NCI-H2107 (cell line): Measurements from ENCODE around the gene MDFIC2.
"Not testable (repeated sequence)": the region's sequence is repeated elsewhere in the genome, so short reads cannot be mapped to it uniquely, and the experiment has no call there.

Experiments used
- DNase-seq: peaks from one replicate; lab custom pipeline; 2025; lab: John Stamatoyannopoulos, UW

MDFIC2 gene

GRCh38 chr3:70312336-70312735 lies at the start of gene MDFIC2:
Gene MDFIC2 (minus strand): TSS chr3:70312638. CDS start chr3:70311973, 665 bp downstream.
- no peak for DNase-seq

GRCh38 chr3:70360979-70361760 lies 48.7 kb upstream of the MDFIC2 start:
- DNase-seq, result no peak

- DNase-seq, result no peak
These were observed 47.3 kb upstream of the MDFIC2 start for GRCh38 chr3:70359711-70360110.

GRCh38 chr3:70358978-70359580 lies 46.6 kb upstream of the MDFIC2 start:
- DNase-seq, result no peak

- no peak for DNase-seq
These were observed 39.8 kb upstream of the MDFIC2 start for GRCh38 chr3:70352215-70352614.

- DNase-seq, result no peak
These were observed 29.7 kb upstream of the MDFIC2 start for GRCh38 chr3:70342149-70342548.

GRCh38 chr3:70336885-70337284 lies 24.4 kb upstream of the MDFIC2 start:
- DNase-seq, result not testable (repeated sequence)

GRCh38 chr3:70333080-70333479 lies 20.6 kb upstream of the MDFIC2 start:
- no peak for DNase-seq

GRCh38 chr3:70315021-70315420 lies 2.6 kb upstream of the MDFIC2 start:
- no peak for DNase-seq

- DNase-seq, result no peak
These were observed 1.6 kb downstream of the MDFIC2 start for GRCh38 chr3:70310809-70311208.

GRCh38 chr3:70309591-70309990 lies 2.8 kb downstream of the MDFIC2 start:
- DNase-seq, result no peak

GRCh38 chr3:70308760-70309159 lies 3.7 kb downstream of the MDFIC2 start:
- no peak for DNase-seq

- no peak for DNase-seq
These were observed 5.7 kb downstream of the MDFIC2 start for GRCh38 chr3:70306736-70307135.

GRCh38 chr3:70298385-70298784 lies 14.1 kb downstream of the MDFIC2 start:
- DNase-seq, result no peak

- DNase-seq, result no peak
These were observed 21.3 kb downstream of the MDFIC2 start for GRCh38 chr3:70291097-70291482.

- DNase-seq, result not testable (repeated sequence)
These were observed 21.9 kb downstream of the MDFIC2 start for GRCh38 chr3:70290431-70291096.

- no peak for DNase-seq
These were observed 30.8 kb downstream of the MDFIC2 start for GRCh38 chr3:70281663-70282062.

- DNase-seq, result no peak
These were observed 35.1 kb downstream of the MDFIC2 start for GRCh38 chr3:70277304-70277703.

GRCh38 chr3:70276901-70277300 lies 35.5 kb downstream of the MDFIC2 start:
- no peak for DNase-seq

- no peak for DNase-seq
These were observed 38.9 kb downstream of the MDFIC2 start for GRCh38 chr3:70273492-70273891.

GRCh38 chr3:70272798-70273197 lies 39.6 kb downstream of the MDFIC2 start:
- no peak for DNase-seq

GRCh38 chr3:70264122-70264780 lies 48.2 kb downstream of the MDFIC2 start:
- DNase-seq, result no peak

- DNase-seq, result no peak
These were observed 51.2 kb downstream of the MDFIC2 start for GRCh38 chr3:70261283-70261682.
